Activated CD8-positive, alpha-beta memory T cell treated with anti-CD3 and anti-CD28 coated beads for 24 hours (primary cell): ENCODE results near the gene APAF1.

ENCODE experiments used
- DNase-seq: peaks from one replicate; pipeline ENCODE4 v3.0.0-alpha.2; 2020

Gene APAF1

GRCh38 chr12:98674841-98675240, 29.8 kb downstream of the APAF1 start:
- DNase-seq = no peak

GRCh38 chr12:98678236-98678945, 33.3 kb downstream of the APAF1 start:
- no peak for DNase-seq

GRCh38 chr12:98678946-98679610, 34.0 kb downstream of the APAF1 start:
- DNase-seq = no peak

- DNase-seq = no peak
Measured at GRCh38 chr12:98679611-98680005, 34.5 kb downstream of the APAF1 start.

- DNase-seq = no peak
Measured at GRCh38 chr12:98684199-98684598, 39.1 kb downstream of the APAF1 start.

- no peak for DNase-seq
Measured at GRCh38 chr12:98686603-98687002, 41.5 kb downstream of the APAF1 start.

GRCh38 chr12:98691351-98691750, 46.3 kb downstream of the APAF1 start:
- DNase-seq = no peak

- no peak for DNase-seq
Measured at GRCh38 chr12:98696036-98696646, 51.1 kb downstream of the APAF1 start.

- no peak for DNase-seq
Measured at GRCh38 chr12:98697209-98697608, 52.1 kb downstream of the APAF1 start.

- peak; percentile 60 for DNase-seq
Measured at GRCh38 chr12:98698603-98699463, 53.7 kb downstream of the APAF1 start.

- no peak for DNase-seq
Measured at GRCh38 chr12:98699586-98699985, 54.5 kb downstream of the APAF1 start.

GRCh38 chr12:98701166-98701565, 56.1 kb downstream of the APAF1 start:
- DNase-seq = no peak

- DNase-seq = no peak
Measured at GRCh38 chr12:98709022-98709421, 63.9 kb downstream of the APAF1 start.

GRCh38 chr12:98714426-98714825, 69.3 kb downstream of the APAF1 start:
- no peak for DNase-seq

GRCh38 chr12:98719515-98720504, 74.7 kb downstream of the APAF1 start:
- no peak for DNase-seq

- DNase-seq = no peak
Measured at GRCh38 chr12:98721204-98721702, 76.2 kb downstream of the APAF1 start.

GRCh38 chr12:98724384-98725155, 79.5 kb downstream of the APAF1 start:
- no peak for DNase-seq

GRCh38 chr12:98725476-98726247, 80.6 kb downstream of the APAF1 start:
- DNase-seq = no peak

GRCh38 chr12:98727196-98727595, 82.1 kb downstream of the APAF1 start:
- no peak for DNase-seq

- DNase-seq = no peak
Measured at GRCh38 chr12:98730412-98730811, 85.3 kb downstream of the APAF1 start.
